NCI-H526 (cell line): ENCODE results near the gene ADAMTS3.

Source experiments
- DNase-seq, 2 experiments: peaks; one replicate each; lab custom pipeline; 2025; lab: John Stamatoyannopoulos, UW

Gene ADAMTS3

GRCh38 chr4:72568959-72569718 lies at the start of gene ADAMTS3:
TSS of gene ADAMTS3 (minus strand) at chr4:72569221. CDS start at chr4:72568762, 459 bp downstream.
- DNase-seq, result peak; percentile 59 to 86

GRCh38 chr4:72613959-72614358 lies 44.9 kb upstream of the ADAMTS3 start:
- DNase-seq, result no peak

GRCh38 chr4:72606751-72607150 lies 37.7 kb upstream of the ADAMTS3 start:
- DNase-seq, result no peak

GRCh38 chr4:72604324-72604723 lies 35.3 kb upstream of the ADAMTS3 start:
- DNase-seq, result no peak

GRCh38 chr4:72602396-72603376 lies 33.7 kb upstream of the ADAMTS3 start:
- no peak for DNase-seq

- DNase-seq, result no peak
These were observed 22.8 kb upstream of the ADAMTS3 start for GRCh38 chr4:72591547-72592454.

- DNase-seq, result no peak
These were observed 18.3 kb upstream of the ADAMTS3 start for GRCh38 chr4:72587334-72587733.

GRCh38 chr4:72582853-72583252 lies 13.8 kb upstream of the ADAMTS3 start:
- no peak for DNase-seq

- DNase-seq, result no peak
These were observed 8.2 kb upstream of the ADAMTS3 start for GRCh38 chr4:72577211-72577610.

- no peak for DNase-seq
These were observed 2.3 kb upstream of the ADAMTS3 start for GRCh38 chr4:72571337-72571736.

- DNase-seq, result peak in 1 of 2 experiments; percentile 57
These were observed 756 bp upstream of the ADAMTS3 start for GRCh38 chr4:72569719-72570235.

- DNase-seq, result peak; percentile 60 to 77
These were observed 973 bp downstream of the ADAMTS3 start for GRCh38 chr4:72567821-72568675.

GRCh38 chr4:72567036-72567435 lies 2.0 kb downstream of the ADAMTS3 start:
- no peak for DNase-seq

- DNase-seq, result no peak
These were observed 2.5 kb downstream of the ADAMTS3 start for GRCh38 chr4:72566464-72566972.

- DNase-seq, result no peak
These were observed 4.2 kb downstream of the ADAMTS3 start for GRCh38 chr4:72564789-72565188.

- no peak for DNase-seq
These were observed 4.8 kb downstream of the ADAMTS3 start for GRCh38 chr4:72564184-72564583.

GRCh38 chr4:72558655-72559054 lies 10.4 kb downstream of the ADAMTS3 start:
- DNase-seq, result no peak

GRCh38 chr4:72557021-72557420 lies 12.0 kb downstream of the ADAMTS3 start:
- DNase-seq, result no peak

GRCh38 chr4:72555377-72555831 lies 13.6 kb downstream of the ADAMTS3 start:
- DNase-seq, result no peak
